WERI-Rb-1 (cell line): ENCODE data around the gene HERC2.

Source experiments
- DNase-seq: peaks from one replicate; pipeline ENCODE4 v3.0.0-alpha.2; 2020
- H3K27ac ChIP-seq: fragments of 250-450 bp; sonication (Bioruptor Pico); 2 replicates; pipeline ENCODE4 v1.5.1; 2020; ENCODE audit warnings: mild to moderate bottlenecking, moderate library complexity
- H3K27me3 ChIP-seq: fragments of 250-450 bp; sonication (Bioruptor Pico); 2 replicates; pipeline ENCODE4 v1.5.1; 2021; ENCODE audit warnings: mild to moderate bottlenecking, low read depth, moderate library complexity; ENCODE audit not compliant: insufficient read depth, severe bottlenecking
- H3K36me3 ChIP-seq: fragments of 250-450 bp; sonication (Bioruptor Pico); 2 replicates; pipeline ENCODE4 v1.5.1; 2020; ENCODE audit warnings: mild to moderate bottlenecking, moderate library complexity
- H3K4me3 ChIP-seq: 2 replicates; pipeline ENCODE4 v1.5.1; 2011; ENCODE audit warnings: low read depth, mild to moderate bottlenecking, control low read depth, low read length
- H3K9me3 ChIP-seq: fragments of 250-450 bp; sonication (Bioruptor Pico); 2 replicates; pipeline ENCODE4 v1.5.1; 2021; ENCODE audit warnings: mild to moderate bottlenecking, moderate library complexity; ENCODE audit not compliant: severe bottlenecking
- CTCF ChIP-seq: IDR thresholded peaks from 2 replicates; pipeline ENCODE4 v1.5.1; 2011; ENCODE audit warnings: low read depth, mild to moderate bottlenecking, control low read depth, inconsistent platforms, low read length

HERC2 gene

GRCh38 chr15:28082891-28083684, 238.9 kb downstream of the HERC2 start:
- no peak for TF ChIP-seq CTCF
- Histone ChIP-seq H3K9me3 (no peaks in the 10 kb centered on the region), H3K27ac (no peak overlapping the region), H3K27me3 (no peaks in the 10 kb centered on the region), H3K4me3 (no peak overlapping the region), H3K36me3 (no peaks in the 10 kb centered on the region)
- DNase-seq = no peak

GRCh38 chr15:28081594-28081993, 240.4 kb downstream of the HERC2 start:
- no peak for TF ChIP-seq CTCF
- no peak overlapping the region for H3K4me3 ChIP-seq
- no peaks in the 10 kb centered on the region for H3K9me3 ChIP-seq
- H3K27me3 ChIP-seq = no peaks in the 10 kb centered on the region
- H3K27ac ChIP-seq = no peak overlapping the region
- DNase-seq = no peak
- H3K36me3 ChIP-seq = no peaks in the 10 kb centered on the region

- H3K9me3 ChIP-seq = no peaks in the 10 kb centered on the region
- no peaks in the 10 kb centered on the region for H3K36me3 ChIP-seq
- no peak overlapping the region for H3K4me3 ChIP-seq
- TF ChIP-seq CTCF = no peak
- H3K27me3 ChIP-seq = no peaks in the 10 kb centered on the region
- H3K27ac ChIP-seq = no peak overlapping the region
- DNase-seq = no peak
Measured at GRCh38 chr15:28080386-28080785, 241.6 kb downstream of the HERC2 start.

- no peaks in the 10 kb centered on the region for H3K9me3 ChIP-seq
- no peak for TF ChIP-seq CTCF
- H3K36me3 ChIP-seq = no peaks in the 10 kb centered on the region
- no peaks in the 10 kb centered on the region for H3K27me3 ChIP-seq
- H3K4me3 ChIP-seq = no peak overlapping the region
- DNase-seq = no peak
- H3K27ac ChIP-seq = no peak overlapping the region
Measured at GRCh38 chr15:28079313-28079969, 242.5 kb downstream of the HERC2 start.

- DNase-seq = no peak
- H3K36me3 ChIP-seq = no peaks in the 10 kb centered on the region
- H3K4me3 ChIP-seq = no peak overlapping the region
- H3K27ac ChIP-seq = no peak overlapping the region
- H3K27me3 ChIP-seq = no peaks in the 10 kb centered on the region
- TF ChIP-seq CTCF = no peak
- H3K9me3 ChIP-seq = no peaks in the 10 kb centered on the region
Measured at GRCh38 chr15:28078191-28078719, 243.7 kb downstream of the HERC2 start.
